Prostate gland (tissue), 2 donors: ENCODE measurements around the gene EIF4A2. TPM values are rescaled to one million over a fixed set of nuclear protein-coding genes. Genes with fewer than 3 reads are reported as not detected.
A peak's percentile ranks its signal among the peaks of the same experiment; 100 is the strongest.
"Not testable (repeated sequence)": the region's sequence is repeated elsewhere in the genome, so short reads cannot be mapped to it uniquely, and the experiment has no call there.

Source experiments
- DNase-seq: peaks from one replicate; pipeline ENCODE4 v3.0.0-alpha.2; 2019; ENCODE audit warnings: low spot score
- H3K27ac ChIP-seq, 2 donors: fragments of 200-600 bp; sonication (generic); 2 replicates each; pipeline ENCODE4 v1.5.1; 2017 to 2019
- H3K27me3 ChIP-seq: fragments of 200-600 bp; sonication (generic); replicated peaks from 2 replicates; pipeline ENCODE4 v1.5.1; 2019; ENCODE audit not compliant: insufficient read depth
- H3K36me3 ChIP-seq, 2 donors: fragments of 200-600 bp; sonication (generic); 1 replicate in 1 of 2; 2 replicates in 1 of 2; pipeline versions ENCODE4 v1.5.1 to v1.8.1; 2017 to 2019
- H3K4me1 ChIP-seq: fragments of 200-600 bp; sonication (generic); replicated peaks from 2 replicates; pipeline ENCODE4 v1.5.1; 2019
- H3K4me3 ChIP-seq, 2 donors: fragments of 200-600 bp; sonication (generic); 2 replicates each; pipeline ENCODE4 v1.5.1; 2017 to 2019
- H3K9me3 ChIP-seq: fragments of 200-600 bp; sonication (generic); 2 replicates; pipeline ENCODE4 v1.5.1; 2017
- CTCF ChIP-seq, 4 experiments: fragments of 200-600 bp in 2 of 4; fragments of 450-650 bp in 2 of 4; sonication (generic) in 2 of 4; IDR thresholded peaks; 1 replicate in 3 of 4; 2 replicates in 1 of 4; pipeline ENCODE4 v1.5.1; 2016 to 2019; ENCODE audit warnings: antibody characterized with exemption in 4 of 4, mild to moderate bottlenecking in 2 of 4, moderate library complexity in 2 of 4
- POLR2A ChIP-seq: fragments of 450-650 bp; IDR thresholded peaks from one replicate; pipeline ENCODE4 v1.6.1; 2016; ENCODE audit warnings: antibody characterized with exemption, mild to moderate bottlenecking
- POLR2AphosphoS5 ChIP-seq: sonication (generic); formaldehyde crosslinking; IDR thresholded peaks from one replicate; pipeline ENCODE4 v1.6.1; 2017; ENCODE audit warnings: antibody characterized with exemption
- WGBS: methylation state at CpG from one replicate; pipeline ENCODE4 v1.1.5; 2018; 5-methylcytosine and 5-hydroxymethylcytosine counted together
- intact Hi-C: fragments of 100-400 bp; cut with DNase I; formaldehyde crosslinking; loops from one replicate; pipeline ENCODE4 v1.14.2; 2022
- total RNA-seq, 2 donors: library from RNA; depleted of rRNA; stranded (reverse); fragments of >200 nt; gene quantifications; one replicate each; pipeline ENCODE4 v1.1.0, GENCODE V29; 2016

Gene EIF4A2
- total RNA-seq, 2 donors from 2014 or later: 291 to 402 TPM

- Histone ChIP-seq H3K36me3 (no peaks in the 10 kb centered on the region), H3K27ac (no peak overlapping the region), H3K27me3 (no peaks in the 10 kb centered on the region), H3K4me3 (no peak overlapping the region), H3K4me1 (no peaks in the 10 kb centered on the region), H3K9me3 (no peaks in the 10 kb centered on the region)
- intact Hi-C loops: no loop called here
- no peak for DNase-seq
- TF ChIP-seq POLR2AphosphoS5 (no peak), POLR2A (no peak), CTCF (IDR thresholded peaks at IDR 0.05) (no peak)
- WGBS: 89% methylated on average over 3 of the region's 3 CpGs
Measured at GRCh38 chr3:186798239-186798874, 15.0 kb downstream of the EIF4A2 start.

- DNase-seq: no peak
- intact Hi-C loops: no loop called here
- no peaks in the 10 kb centered on the region for H3K36me3 ChIP-seq
- no peak overlapping the region for H3K27ac ChIP-seq
- H3K4me3 ChIP-seq: no peak overlapping the region
- no peaks in the 10 kb centered on the region for H3K4me1 ChIP-seq
- H3K27me3 ChIP-seq: no peaks in the 10 kb centered on the region
- H3K9me3 ChIP-seq: no peaks in the 10 kb centered on the region
- 78% methylated on average over 1 of the region's 1 CpG for WGBS
- TF ChIP-seq POLR2A (no peak), CTCF (IDR thresholded peaks at IDR 0.05) (no peak), POLR2AphosphoS5 (no peak)
Measured at GRCh38 chr3:186800285-186800684, 16.9 kb downstream of the EIF4A2 start.

- Histone ChIP-seq H3K4me1 (no peaks in the 10 kb centered on the region), H3K9me3 (no peaks in the 10 kb centered on the region), H3K4me3 (no peak overlapping the region), H3K27ac (no peak overlapping the region), H3K36me3 (no peaks in the 10 kb centered on the region), H3K27me3 (no peaks in the 10 kb centered on the region)
- TF ChIP-seq POLR2A (no peak), CTCF (IDR thresholded peaks at IDR 0.05) (no peak), POLR2AphosphoS5 (no peak)
- WGBS: 83% methylated on average over 3 of the region's 3 CpGs
- no peak for DNase-seq
- intact Hi-C loops: no loop called here
Measured at GRCh38 chr3:186802701-186803100, 19.3 kb downstream of the EIF4A2 start.

GRCh38 chr3:186803447-186803846, 20.1 kb downstream of the EIF4A2 start:
- H3K9me3 ChIP-seq, intact Hi-C loops, H3K4me3 ChIP-seq, DNase-seq, H3K27me3 ChIP-seq, H3K27ac ChIP-seq, H3K4me1 ChIP-seq, H3K36me3 ChIP-seq: not testable (repeated sequence)
- WGBS: 90% methylated on average over 4 of the region's 4 CpGs

- Histone ChIP-seq H3K27me3 (no peaks in the 10 kb centered on the region), H3K36me3 (no peaks in the 10 kb centered on the region), H3K4me1 (no peaks in the 10 kb centered on the region), H3K27ac (peak within 1 kb of the TSS; percentile 89 to 94), H3K9me3 (no peaks in the 10 kb centered on the region), H3K4me3 (peak within 1 kb of the TSS; percentile 63 to 64)
- peak; percentile 37 for TF ChIP-seq POLR2A
- peak; percentile 96 for TF ChIP-seq POLR2AphosphoS5
- no peak for TF ChIP-seq CTCF (IDR thresholded peaks at IDR 0.05)
- peak; percentile 84 for DNase-seq
- intact Hi-C loops: loop anchor here (2.0 kb wide), 1 partner anchor 24 kb away; the partner anchor contains the start of gene EIF4A2
- WGBS: under 1% methylated on average over 68 of the region's 70 CpGs
Measured at GRCh38 chr3:186806089-186807055, 23.0 kb downstream of the EIF4A2 start, which contains the start of gene RFC4. Gene RFC4, minus strand, starts transcription at chr3:186806482. Its CDS starts 1,769 bp downstream, at chr3:186804713.
